ENCODE measurements around the gene CSNK1E. TPM values are rescaled to one million over a fixed set of nuclear protein-coding genes. Genes with fewer than 3 reads are reported as not detected.

CSNK1E gene
- total and polyA plus RNA-seq, 2 experiments from 2014 or later = 85.8 to 123 TPM

DNA sequence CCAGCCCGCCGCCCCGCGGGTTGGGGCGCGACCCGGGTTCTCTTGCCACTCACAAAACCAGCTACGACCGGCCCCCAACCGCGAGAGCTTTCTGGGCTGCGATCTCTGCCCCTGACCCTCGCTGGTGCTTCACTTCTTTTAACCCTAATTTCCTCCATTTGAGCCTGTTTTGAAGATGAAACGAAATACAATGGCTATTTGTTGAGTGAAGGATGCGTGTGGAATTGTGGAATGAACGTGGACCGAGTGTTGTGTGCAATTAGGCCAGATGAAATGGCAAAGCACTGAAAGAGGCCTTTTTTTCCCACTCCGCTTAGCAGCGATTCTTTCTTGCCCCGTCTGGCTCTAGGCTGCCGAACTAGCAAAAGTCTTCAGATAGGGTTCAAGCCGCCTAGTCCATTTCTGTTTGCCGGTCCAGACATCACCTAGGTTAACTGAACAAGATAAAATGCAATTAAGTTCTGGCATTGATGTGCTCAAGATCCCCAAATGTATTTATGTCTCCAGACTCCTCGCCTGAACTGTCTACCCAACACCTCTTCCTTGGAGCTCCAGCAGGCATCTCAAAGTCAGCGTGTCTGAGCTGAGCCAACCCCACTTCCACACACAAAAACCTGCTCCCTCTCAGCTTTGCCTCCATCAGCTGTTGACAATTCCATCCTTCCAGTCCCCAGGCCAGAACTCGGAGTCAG lies 44.0 kb downstream of the CSNK1E start:
- no peaks in the 10 kb centered on the region for H3K9me3 ChIP-seq (ENCODE audit: low read depth)
- peak overlapping the region; percentile 86 for H3K4me2 ChIP-seq
- no peak for DNase-seq (ENCODE audit: low spot score)
- TF ChIP-seq, protein P1, sequence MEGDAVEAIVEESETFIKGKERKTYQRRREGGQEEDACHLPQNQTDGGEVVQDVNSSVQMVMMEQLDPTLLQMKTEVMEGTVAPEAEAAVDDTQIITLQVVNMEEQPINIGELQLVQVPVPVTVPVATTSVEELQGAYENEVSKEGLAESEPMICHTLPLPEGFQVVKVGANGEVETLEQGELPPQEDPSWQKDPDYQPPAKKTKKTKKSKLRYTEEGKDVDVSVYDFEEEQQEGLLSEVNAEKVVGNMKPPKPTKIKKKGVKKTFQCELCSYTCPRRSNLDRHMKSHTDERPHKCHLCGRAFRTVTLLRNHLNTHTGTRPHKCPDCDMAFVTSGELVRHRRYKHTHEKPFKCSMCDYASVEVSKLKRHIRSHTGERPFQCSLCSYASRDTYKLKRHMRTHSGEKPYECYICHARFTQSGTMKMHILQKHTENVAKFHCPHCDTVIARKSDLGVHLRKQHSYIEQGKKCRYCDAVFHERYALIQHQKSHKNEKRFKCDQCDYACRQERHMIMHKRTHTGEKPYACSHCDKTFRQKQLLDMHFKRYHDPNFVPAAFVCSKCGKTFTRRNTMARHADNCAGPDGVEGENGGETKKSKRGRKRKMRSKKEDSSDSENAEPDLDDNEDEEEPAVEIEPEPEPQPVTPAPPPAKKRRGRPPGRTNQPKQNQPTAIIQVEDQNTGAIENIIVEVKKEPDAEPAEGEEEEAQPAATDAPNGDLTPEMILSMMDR (IDR thresholded peaks at IDR 0.05; ENCODE audit: poor library complexity) = no peak
- TF ChIP-seq EZH2phosphoT487 (IDR thresholded peaks at IDR 0.05; ENCODE audit: low read depth, severe bottlenecking, unreplicated experiment) (no peak), EZH2 (IDR thresholded peaks at IDR 0.05; ENCODE audit: borderline replicate concordance) (no peak)
- H4K20me1 ChIP-seq (ENCODE audit: insufficient read depth, poor library complexity, severe bottlenecking) = peaks cover 37% of the 10 kb centered on the region
- H3K79me2 ChIP-seq = peaks cover 51% of the 10 kb centered on the region
- no peaks in the 10 kb centered on the region for H3K9me2 ChIP-seq (replicated peaks; ENCODE audit: insufficient read depth)
- H3K27ac ChIP-seq = peak overlapping the region; percentile 93
- no peaks in the 10 kb centered on the region for H3K36me3 ChIP-seq (replicated peaks; ENCODE audit: insufficient read depth, low read depth)
- H3K4me3 ChIP-seq = peak overlapping the region; percentile 91
- 22% methylated on average over 20 of the region's 26 CpGs for WGBS (ENCODE audit: low lambda C conversion rate, missing lambda C conversion rate)
- peaks cover 31% of the 10 kb centered on the region for H3K4me1 ChIP-seq (ENCODE audit: insufficient read depth)
- peak overlapping the region; percentile 92 for H2AFZ ChIP-seq
- no peaks in the 10 kb centered on the region for H3K27me3 ChIP-seq

DNA sequence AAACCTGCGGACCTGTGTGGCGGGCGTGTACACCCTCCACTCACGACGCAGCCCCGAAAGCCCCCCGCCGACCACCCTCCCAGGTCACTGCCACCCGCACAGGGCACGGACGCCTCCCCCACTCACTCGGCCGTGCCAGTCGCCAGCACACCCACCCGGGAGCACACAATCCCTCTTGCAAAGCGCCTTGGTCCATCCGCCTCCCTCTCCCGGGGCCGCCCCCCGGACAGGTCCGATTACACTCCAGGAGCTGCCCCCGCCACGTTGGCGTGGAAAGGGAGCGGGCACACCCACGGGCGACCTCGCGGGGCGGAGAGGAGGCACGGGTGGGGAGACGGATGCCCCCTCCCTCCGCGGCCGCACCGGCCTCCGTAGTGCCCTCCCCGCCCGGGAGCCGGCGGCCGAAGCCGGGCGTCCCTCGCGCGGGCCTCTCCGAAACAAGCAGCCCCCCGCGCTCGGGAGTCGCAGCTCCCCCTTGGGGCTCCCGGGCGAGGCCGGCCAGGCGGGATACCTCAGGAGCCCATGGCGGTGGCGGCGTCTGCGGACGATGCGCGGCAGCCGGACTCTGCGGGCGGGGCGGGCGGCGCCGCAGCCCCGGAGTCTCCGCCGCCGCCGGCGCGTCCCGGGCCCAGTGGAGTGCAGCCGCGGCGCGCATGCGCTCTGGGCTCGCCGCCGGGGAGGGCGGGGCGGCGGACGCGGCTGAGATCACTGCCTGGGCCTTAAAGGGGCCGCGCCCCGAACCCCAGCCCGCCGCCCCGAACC lies 44.7 kb downstream of the CSNK1E start, which contains the start of gene TMEM184B:
TMEM184B (minus strand) TSS at position 638 of the 762 bp plus-strand sequence. CDS start 25,049 bp downstream, outside the sequence.
- H3K9me2 ChIP-seq (replicated peaks; ENCODE audit: insufficient read depth) = no peaks in the 10 kb centered on the region
- H3K27me3 ChIP-seq = no peaks in the 10 kb centered on the region
- H3K27ac ChIP-seq = peak within 1 kb of the TSS; percentile 93
- no peaks in the 10 kb centered on the region for H3K9me3 ChIP-seq (ENCODE audit: low read depth)
- no peak for TF ChIP-seq EZH2phosphoT487 (IDR thresholded peaks at IDR 0.05; ENCODE audit: low read depth, severe bottlenecking, unreplicated experiment)
- TF ChIP-seq, protein P1 (IDR thresholded peaks at IDR 0.05; ENCODE audit: poor library complexity) = no peak
- no peak for TF ChIP-seq EZH2 (IDR thresholded peaks at IDR 0.05; ENCODE audit: borderline replicate concordance)
- H2AFZ ChIP-seq = peak within 1 kb of the TSS; percentile 92
- peak; percentile 93 for DNase-seq (ENCODE audit: low spot score)
- H3K4me1 ChIP-seq (ENCODE audit: insufficient read depth) = peaks cover 31% of the 10 kb centered on the region
- peak within 1 kb of the TSS; percentile 91 for H3K4me3 ChIP-seq
- under 1% methylated on average over 42 of the region's 97 CpGs for WGBS (ENCODE audit: low lambda C conversion rate, missing lambda C conversion rate)
- peaks cover 43% of the 10 kb centered on the region for H4K20me1 ChIP-seq (ENCODE audit: insufficient read depth, poor library complexity, severe bottlenecking)
- no peaks in the 10 kb centered on the region for H3K36me3 ChIP-seq (replicated peaks; ENCODE audit: insufficient read depth, low read depth)
- peaks cover 59% of the 10 kb centered on the region for H3K79me2 ChIP-seq
- H3K4me2 ChIP-seq = peak within 1 kb of the TSS; percentile 95

DNA sequence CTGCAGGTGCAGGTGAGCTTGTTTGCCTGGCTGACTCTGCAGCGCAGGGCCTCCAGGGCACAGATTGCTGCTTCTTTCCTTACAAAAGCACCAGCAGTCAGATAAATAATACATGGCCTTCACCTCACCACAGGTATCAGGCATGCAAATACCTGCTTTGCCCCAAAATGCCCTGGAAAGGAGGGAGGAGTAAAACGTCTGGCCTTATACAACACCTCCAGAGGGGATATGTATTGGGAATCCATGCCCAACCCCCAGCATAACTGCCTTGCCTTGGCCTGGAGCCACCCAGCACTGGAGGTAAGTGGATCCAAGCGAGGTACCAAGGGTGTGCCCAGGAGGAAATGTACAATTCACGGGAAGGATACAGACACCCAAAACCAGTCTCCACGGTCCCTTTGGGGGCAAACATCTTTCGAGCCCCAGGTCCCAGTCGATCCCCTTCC lies 45.3 kb downstream of the CSNK1E start:
- Histone ChIP-seq H3K4me1 (ENCODE audit: insufficient read depth) (peaks cover 31% of the 10 kb centered on the region), H2AFZ (no peak overlapping the region), H3K27me3 (no peaks in the 10 kb centered on the region), H4K20me1 (ENCODE audit: insufficient read depth, poor library complexity, severe bottlenecking) (peaks cover 49% of the 10 kb centered on the region), H3K36me3 (replicated peaks; ENCODE audit: insufficient read depth, low read depth) (no peaks in the 10 kb centered on the region), H3K79me2 (peaks cover 65% of the 10 kb centered on the region), H3K4me2 (peak overlapping the region; percentile 95), H3K4me3 (peak overlapping the region; percentile 91), H3K9me2 (replicated peaks; ENCODE audit: insufficient read depth) (no peaks in the 10 kb centered on the region), H3K9me3 (ENCODE audit: low read depth) (no peaks in the 10 kb centered on the region), H3K27ac (peak overlapping the region; percentile 93)
- 8% methylated on average over 4 of the region's 7 CpGs for WGBS (ENCODE audit: low lambda C conversion rate, missing lambda C conversion rate)
- no peak for DNase-seq (ENCODE audit: low spot score)
- no peak for TF ChIP-seq EZH2phosphoT487 (IDR thresholded peaks at IDR 0.05; ENCODE audit: low read depth, severe bottlenecking, unreplicated experiment)
- TF ChIP-seq, protein P1 (IDR thresholded peaks at IDR 0.05; ENCODE audit: poor library complexity) = no peak
- TF ChIP-seq EZH2 (IDR thresholded peaks at IDR 0.05; ENCODE audit: borderline replicate concordance) = no peak
